ENCODE data around the gene GRIA3.

The GRIA3 gene

GRCh38 chrX:123185721-123186120, 1.6 kb downstream of the GRIA3 start:
- H4K8ac ChIP-seq (ENCODE audit: low read depth, low read length): no peak overlapping the region
- H3K4me1 ChIP-seq (ENCODE audit: control insufficient read depth, low read depth, low read length): no peaks in the 10 kb centered on the region
- no peak overlapping the region for H3K4me2 ChIP-seq (ENCODE audit: low read length)
- H3K79me1 ChIP-seq (ENCODE audit: low read length): no peaks in the 10 kb centered on the region
- no peak overlapping the region for H3K23ac ChIP-seq (ENCODE audit: low read length)
- H3K4ac ChIP-seq (ENCODE audit: low read depth, low read length): no peak overlapping the region
- H2BK15ac ChIP-seq (replicated peaks; ENCODE audit: low read depth): no peak overlapping the region
- no peak overlapping the region for H3K9ac ChIP-seq (ENCODE audit: low read length)
- H3K18ac ChIP-seq (ENCODE audit: low read length): no peak overlapping the region
- H2BK5ac ChIP-seq (ENCODE audit: low read length): no peak overlapping the region
- WGBS (ENCODE audit: extremely low coverage, insufficient coverage, low lambda C conversion rate): no CpG with 5 or more reads among the region's 9 CpGs
- H3K56ac ChIP-seq (ENCODE audit: low read length): no peak overlapping the region
- no peak for DNase-seq
- H3K36me3 ChIP-seq (ENCODE audit: control insufficient read depth, insufficient read depth, low read length): no peaks in the 10 kb centered on the region
- no peaks in the 10 kb centered on the region for H3K79me2 ChIP-seq (ENCODE audit: control insufficient read depth, insufficient read depth, low read length)
- H2BK120ac ChIP-seq (ENCODE audit: low read depth, low read length): no peak overlapping the region
- no peaks in the 10 kb centered on the region for H3K27me3 ChIP-seq (ENCODE audit: insufficient read depth, low read length, poor library complexity)
- no peak overlapping the region for H3K27ac ChIP-seq (ENCODE audit: low read depth, low read length)
- H4K5ac ChIP-seq (ENCODE audit: low read length): no peak overlapping the region
- H3K4me3 ChIP-seq (ENCODE audit: low read length): no peak overlapping the region
- H2AK5ac ChIP-seq (ENCODE audit: low read length): no peak overlapping the region

DNA sequence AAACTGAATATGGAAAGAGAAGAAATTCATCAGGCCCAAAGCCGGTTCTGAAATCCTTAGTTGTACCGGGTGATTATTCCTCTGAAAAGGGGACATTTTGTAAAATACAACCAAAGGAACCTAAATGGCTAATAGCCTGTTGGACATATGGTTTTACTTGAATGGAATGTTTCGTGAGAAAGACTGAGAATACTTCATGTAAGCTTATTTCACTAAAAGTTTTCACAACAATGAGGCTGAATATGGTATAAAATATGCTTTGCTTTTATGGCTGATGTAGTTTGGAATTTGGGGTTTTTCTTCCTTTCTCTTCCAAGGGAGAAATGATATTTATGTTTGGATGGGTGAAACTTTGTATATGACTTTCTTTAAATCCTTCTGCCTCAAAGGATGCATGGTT, 2.7 kb downstream of the GRIA3 start:
- no peak overlapping the region for H4K8ac ChIP-seq (ENCODE audit: low read depth, low read length)
- no peak overlapping the region for H3K4me3 ChIP-seq (ENCODE audit: low read length)
- H3K36me3 ChIP-seq (ENCODE audit: control insufficient read depth, insufficient read depth, low read length): no peaks in the 10 kb centered on the region
- no peak overlapping the region for H2BK15ac ChIP-seq (replicated peaks; ENCODE audit: low read depth)
- no CpG with 5 or more reads among the region's 3 CpGs for WGBS (ENCODE audit: extremely low coverage, insufficient coverage, low lambda C conversion rate)
- H2BK120ac ChIP-seq (ENCODE audit: low read depth, low read length): no peak overlapping the region
- no peak for DNase-seq
- H3K4me1 ChIP-seq (ENCODE audit: control insufficient read depth, low read depth, low read length): no peaks in the 10 kb centered on the region
- H3K18ac ChIP-seq (ENCODE audit: low read length): no peak overlapping the region
- no peak overlapping the region for H3K56ac ChIP-seq (ENCODE audit: low read length)
- H3K9ac ChIP-seq (ENCODE audit: low read length): no peak overlapping the region
- no peak overlapping the region for H2AK5ac ChIP-seq (ENCODE audit: low read length)
- no peaks in the 10 kb centered on the region for H3K79me2 ChIP-seq (ENCODE audit: control insufficient read depth, insufficient read depth, low read length)
- H3K27ac ChIP-seq (ENCODE audit: low read depth, low read length): no peak overlapping the region
- H2BK5ac ChIP-seq (ENCODE audit: low read length): no peak overlapping the region
- no peaks in the 10 kb centered on the region for H3K27me3 ChIP-seq (ENCODE audit: insufficient read depth, low read length, poor library complexity)
- H4K5ac ChIP-seq (ENCODE audit: low read length): no peak overlapping the region
- no peak overlapping the region for H3K23ac ChIP-seq (ENCODE audit: low read length)
- no peak overlapping the region for H3K4ac ChIP-seq (ENCODE audit: low read depth, low read length)
- no peak overlapping the region for H3K4me2 ChIP-seq (ENCODE audit: low read length)
- no peaks in the 10 kb centered on the region for H3K79me1 ChIP-seq (ENCODE audit: low read length)

- Histone ChIP-seq H4K8ac (ENCODE audit: low read depth, low read length) (no peak overlapping the region), H2BK15ac (replicated peaks; ENCODE audit: low read depth) (no peak overlapping the region), H3K36me3 (ENCODE audit: control insufficient read depth, insufficient read depth, low read length) (no peaks in the 10 kb centered on the region), H3K18ac (ENCODE audit: low read length) (no peak overlapping the region), H3K4ac (ENCODE audit: low read depth, low read length) (no peak overlapping the region), H3K4me3 (ENCODE audit: low read length) (no peak overlapping the region), H3K4me2 (ENCODE audit: low read length) (no peak overlapping the region), H2AK5ac (ENCODE audit: low read length) (no peak overlapping the region), H3K56ac (ENCODE audit: low read length) (no peak overlapping the region), H3K27me3 (ENCODE audit: insufficient read depth, low read length, poor library complexity) (no peaks in the 10 kb centered on the region), H2BK5ac (ENCODE audit: low read length) (no peak overlapping the region), H4K5ac (ENCODE audit: low read length) (no peak overlapping the region), H3K27ac (ENCODE audit: low read depth, low read length) (no peak overlapping the region), H2BK120ac (ENCODE audit: low read depth, low read length) (no peak overlapping the region), H3K79me2 (ENCODE audit: control insufficient read depth, insufficient read depth, low read length) (no peaks in the 10 kb centered on the region), H3K9ac (ENCODE audit: low read length) (no peak overlapping the region), H3K79me1 (ENCODE audit: low read length) (no peaks in the 10 kb centered on the region), H3K4me1 (ENCODE audit: control insufficient read depth, low read depth, low read length) (no peaks in the 10 kb centered on the region), H3K23ac (ENCODE audit: low read length) (no peak overlapping the region)
- no peak for DNase-seq
- no CpG with 5 or more reads among the region's 3 CpGs for WGBS (ENCODE audit: extremely low coverage, insufficient coverage, low lambda C conversion rate)
Measured at GRCh38 chrX:123188081-123188480, 4.0 kb downstream of the GRIA3 start.

DNA sequence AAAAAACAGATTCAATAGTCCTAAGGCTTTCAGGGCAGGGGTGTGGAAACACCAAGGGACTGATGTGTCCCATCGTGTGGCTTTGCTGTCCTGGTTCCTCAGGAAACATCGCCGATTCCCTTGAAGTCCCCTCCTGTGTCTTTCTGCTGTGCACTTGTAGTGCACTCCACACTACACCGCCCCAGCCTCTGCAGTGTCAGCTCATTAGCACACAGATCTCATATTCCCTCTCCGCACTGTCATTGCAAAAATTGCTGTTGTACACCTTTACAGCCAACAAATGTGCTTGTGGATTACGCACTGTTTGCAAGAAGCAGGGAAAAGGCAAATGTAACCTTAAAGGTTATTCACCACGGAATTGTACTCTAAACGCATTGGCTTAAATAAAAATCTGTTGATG, 5.3 kb downstream of the GRIA3 start:
- Histone ChIP-seq H4K8ac (ENCODE audit: low read depth, low read length) (no peak overlapping the region), H3K4ac (ENCODE audit: low read depth, low read length) (no peak overlapping the region), H3K27ac (ENCODE audit: low read depth, low read length) (no peak overlapping the region), H3K79me2 (ENCODE audit: control insufficient read depth, insufficient read depth, low read length) (no peaks in the 10 kb centered on the region), H2BK120ac (ENCODE audit: low read depth, low read length) (no peak overlapping the region), H2AK5ac (ENCODE audit: low read length) (no peak overlapping the region), H3K79me1 (ENCODE audit: low read length) (no peaks in the 10 kb centered on the region), H3K18ac (ENCODE audit: low read length) (no peak overlapping the region), H3K4me1 (ENCODE audit: control insufficient read depth, low read depth, low read length) (no peaks in the 10 kb centered on the region), H3K36me3 (ENCODE audit: control insufficient read depth, insufficient read depth, low read length) (no peaks in the 10 kb centered on the region), H3K9ac (ENCODE audit: low read length) (no peak overlapping the region), H2BK15ac (replicated peaks; ENCODE audit: low read depth) (no peak overlapping the region), H3K23ac (ENCODE audit: low read length) (no peak overlapping the region), H3K27me3 (ENCODE audit: insufficient read depth, low read length, poor library complexity) (no peaks in the 10 kb centered on the region), H3K4me3 (ENCODE audit: low read length) (no peak overlapping the region), H3K56ac (ENCODE audit: low read length) (no peak overlapping the region), H4K5ac (ENCODE audit: low read length) (no peak overlapping the region), H3K4me2 (ENCODE audit: low read length) (no peak overlapping the region), H2BK5ac (ENCODE audit: low read length) (no peak overlapping the region)
- DNase-seq: no peak
- WGBS (ENCODE audit: extremely low coverage, insufficient coverage, low lambda C conversion rate): no CpG with 5 or more reads among the region's 8 CpGs

- no peak overlapping the region for H3K4me2 ChIP-seq (ENCODE audit: low read length)
- no peak overlapping the region for H3K23ac ChIP-seq (ENCODE audit: low read length)
- no peak overlapping the region for H3K4me3 ChIP-seq (ENCODE audit: low read length)
- H4K5ac ChIP-seq (ENCODE audit: low read length): no peak overlapping the region
- H3K9ac ChIP-seq (ENCODE audit: low read length): no peak overlapping the region
- H2BK15ac ChIP-seq (replicated peaks; ENCODE audit: low read depth): no peak overlapping the region
- no peaks in the 10 kb centered on the region for H3K4me1 ChIP-seq (ENCODE audit: control insufficient read depth, low read depth, low read length)
- H3K27ac ChIP-seq (ENCODE audit: low read depth, low read length): no peak overlapping the region
- no peaks in the 10 kb centered on the region for H3K36me3 ChIP-seq (ENCODE audit: control insufficient read depth, insufficient read depth, low read length)
- H3K27me3 ChIP-seq (ENCODE audit: insufficient read depth, low read length, poor library complexity): no peaks in the 10 kb centered on the region
- no peak overlapping the region for H4K8ac ChIP-seq (ENCODE audit: low read depth, low read length)
- H2AK5ac ChIP-seq (ENCODE audit: low read length): no peak overlapping the region
- H3K79me2 ChIP-seq (ENCODE audit: control insufficient read depth, insufficient read depth, low read length): no peaks in the 10 kb centered on the region
- WGBS (ENCODE audit: extremely low coverage, insufficient coverage, low lambda C conversion rate): no CpG with 5 or more reads among the region's 6 CpGs
- H3K18ac ChIP-seq (ENCODE audit: low read length): no peak overlapping the region
- H2BK5ac ChIP-seq (ENCODE audit: low read length): no peak overlapping the region
- H2BK120ac ChIP-seq (ENCODE audit: low read depth, low read length): no peak overlapping the region
- no peak overlapping the region for H3K4ac ChIP-seq (ENCODE audit: low read depth, low read length)
- H3K79me1 ChIP-seq (ENCODE audit: low read length): no peaks in the 10 kb centered on the region
- no peak overlapping the region for H3K56ac ChIP-seq (ENCODE audit: low read length)
- DNase-seq: no peak
Measured at GRCh38 chrX:123190096-123190495, 6.0 kb downstream of the GRIA3 start.

- no peaks in the 10 kb centered on the region for H3K4me1 ChIP-seq (ENCODE audit: control insufficient read depth, low read depth, low read length)
- H3K4ac ChIP-seq (ENCODE audit: low read depth, low read length): no peak overlapping the region
- H3K27me3 ChIP-seq (ENCODE audit: insufficient read depth, low read length, poor library complexity): no peaks in the 10 kb centered on the region
- H3K4me3 ChIP-seq (ENCODE audit: low read length): no peak overlapping the region
- DNase-seq: no peak
- no peaks in the 10 kb centered on the region for H3K36me3 ChIP-seq (ENCODE audit: control insufficient read depth, insufficient read depth, low read length)
- H2AK5ac ChIP-seq (ENCODE audit: low read length): no peak overlapping the region
- H2BK120ac ChIP-seq (ENCODE audit: low read depth, low read length): no peak overlapping the region
- H3K79me2 ChIP-seq (ENCODE audit: control insufficient read depth, insufficient read depth, low read length): no peaks in the 10 kb centered on the region
- H3K56ac ChIP-seq (ENCODE audit: low read length): no peak overlapping the region
- H3K27ac ChIP-seq (ENCODE audit: low read depth, low read length): no peak overlapping the region
- no peak overlapping the region for H3K23ac ChIP-seq (ENCODE audit: low read length)
- H2BK15ac ChIP-seq (replicated peaks; ENCODE audit: low read depth): no peak overlapping the region
- no peaks in the 10 kb centered on the region for H3K79me1 ChIP-seq (ENCODE audit: low read length)
- WGBS (ENCODE audit: extremely low coverage, insufficient coverage, low lambda C conversion rate): no CpG with 5 or more reads among the region's 4 CpGs
- H3K18ac ChIP-seq (ENCODE audit: low read length): no peak overlapping the region
- H4K8ac ChIP-seq (ENCODE audit: low read depth, low read length): no peak overlapping the region
- no peak overlapping the region for H2BK5ac ChIP-seq (ENCODE audit: low read length)
- H4K5ac ChIP-seq (ENCODE audit: low read length): no peak overlapping the region
- no peak overlapping the region for H3K4me2 ChIP-seq (ENCODE audit: low read length)
- no peak overlapping the region for H3K9ac ChIP-seq (ENCODE audit: low read length)
Measured at GRCh38 chrX:123193101-123193500, 9.0 kb downstream of the GRIA3 start.

Measured in mesendoderm (in vitro differentiated cells).